Measurements from ENCODE around the gene DOCK3. TPM values are rescaled to one million over a fixed set of nuclear protein-coding genes. Genes with fewer than 3 reads are reported as not detected.
A peak's percentile ranks its signal among the peaks of the same experiment; 100 is the strongest.

Gene DOCK3
- total and polyA plus RNA-seq, 2 donors (not counting 3 experiments of a cell fraction or from before 2014, with no cell fraction given), result 0.08 to 0.13 TPM

- peaks cover 0 to 2% of the 10 kb centered on the region in 2 experiments for H3K27me3 ChIP-seq (ENCODE audit: control insufficient read depth in 2 of 2, insufficient read depth in 2 of 2, low read length in 2 of 2)
- H3K36me3 ChIP-seq (ENCODE audit: control insufficient read depth in 2 of 2, extremely low read depth in 1 of 2, insufficient read depth in 2 of 2, low read length in 2 of 2), result no peaks in the 10 kb centered on the region
- dilution Hi-C loops (cut with MboI; ENCODE audit: extremely low pct_ligation_motif_present, low sequenced_read_pairs), result no loop called here
- no peak overlapping the region for H3K27ac ChIP-seq (ENCODE audit: insufficient read depth, low read depth, low read length)
- TF ChIP-seq MAX (IDR thresholded peaks at IDR 0.05; ENCODE audit: insufficient read depth, insufficient read length), result no peak
- no peak for TF ChIP-seq CTCF (IDR thresholded peaks at IDR 0.05; ENCODE audit: extremely low read depth in 1 of 2, insufficient read depth in 1 of 2, low read depth in 1 of 2, low read length in 2 of 2)
- TF ChIP-seq EZH2 (IDR thresholded peaks at IDR 0.05; ENCODE audit: borderline replicate concordance, low read depth, low read length, severe bottlenecking), result no peak
- no peak for TF ChIP-seq JUN (IDR thresholded peaks at IDR 0.05; ENCODE audit: borderline replicate concordance, insufficient read depth, insufficient read length, low read depth)
- H3K4me2 ChIP-seq (ENCODE audit: insufficient read depth, low read length), result no peak overlapping the region
- H3K4me3 ChIP-seq (replicated peaks in 1 of 3; ENCODE audit: insufficient read depth in 1 of 3, low read depth in 1 of 3, low read length in 3 of 3), result no peak overlapping the region
- H3K4me1 ChIP-seq (ENCODE audit: control insufficient read depth, extremely low read depth, insufficient read depth, low read length), result no peaks in the 10 kb centered on the region
- no peaks in the 10 kb centered on the region for H3K9me3 ChIP-seq (replicated peaks; ENCODE audit: control insufficient read depth, insufficient read depth, low read length)
- no peaks in the 10 kb centered on the region for H3K79me2 ChIP-seq (ENCODE audit: control insufficient read depth, insufficient read depth, low read length)
- intact Hi-C loops (cut with micrococcal nuclease), result no loop called here
- H2AFZ ChIP-seq (ENCODE audit: low read depth, low read length), result no peak overlapping the region
- ChIA-PET CTCF (no interaction called here), POLR2A (no interaction called here)
- no peak overlapping the region for H3K9ac ChIP-seq (replicated peaks; ENCODE audit: extremely low read depth, insufficient read depth, low read length)
- H4K20me1 ChIP-seq (replicated peaks; ENCODE audit: control insufficient read depth, extremely low read depth, insufficient read depth, low read length), result no peaks in the 10 kb centered on the region
- DNase-seq (ENCODE audit: low read depth, low spot score), result peak; percentile 5
- BruUV-seq (replicated peaks), result no TSS peak
- no peak for FAIRE-seq
- H3K9me1 ChIP-seq (replicated peaks; ENCODE audit: control insufficient read depth, extremely low read depth, insufficient read depth, low read length), result no peaks in the 10 kb centered on the region
Measured at GRCh38 chr3:50961386-50961785, 286.7 kb downstream of the DOCK3 start.

- Histone ChIP-seq H2AFZ (ENCODE audit: low read depth, low read length) (no peak overlapping the region), H3K4me1 (ENCODE audit: control insufficient read depth, extremely low read depth, insufficient read depth, low read length) (no peaks in the 10 kb centered on the region), H3K9me1 (replicated peaks; ENCODE audit: control insufficient read depth, extremely low read depth, insufficient read depth, low read length) (no peaks in the 10 kb centered on the region), H3K27ac (ENCODE audit: insufficient read depth, low read depth, low read length) (no peak overlapping the region), H3K36me3 (ENCODE audit: control insufficient read depth in 2 of 2, extremely low read depth in 1 of 2, insufficient read depth in 2 of 2, low read length in 2 of 2) (no peaks in the 10 kb centered on the region), H3K9ac (replicated peaks; ENCODE audit: extremely low read depth, insufficient read depth, low read length) (no peak overlapping the region), H3K4me3 (replicated peaks in 1 of 3; ENCODE audit: insufficient read depth in 1 of 3, low read depth in 1 of 3, low read length in 3 of 3) (no peak overlapping the region), H3K4me2 (ENCODE audit: insufficient read depth, low read length) (no peak overlapping the region), H3K9me3 (replicated peaks; ENCODE audit: control insufficient read depth, insufficient read depth, low read length) (no peaks in the 10 kb centered on the region), H3K79me2 (ENCODE audit: control insufficient read depth, insufficient read depth, low read length) (no peaks in the 10 kb centered on the region), H3K27me3 (ENCODE audit: control insufficient read depth in 2 of 2, insufficient read depth in 2 of 2, low read length in 2 of 2) (no peaks in the 10 kb centered on the region), H4K20me1 (replicated peaks; ENCODE audit: control insufficient read depth, extremely low read depth, insufficient read depth, low read length) (no peaks in the 10 kb centered on the region)
- dilution Hi-C loops (cut with MboI; ENCODE audit: extremely low pct_ligation_motif_present, low sequenced_read_pairs), result no loop called here
- CTCF ChIA-PET, result interaction anchor here (0.7 to 3.5 kb wide), 15 partner anchors 9 to 463 kb away, joined by 3 to 90 read pairs (median 5); partner anchors contain the start of genes HEMK1 and MAPKAPK3
- intact Hi-C loops (cut with micrococcal nuclease), result loop anchor here (2.0 to 5.0 kb wide), 2 partner anchors 354 to 401 kb away; partner anchors contain the start of gene MAPKAPK3
- BruUV-seq (replicated peaks), result no TSS peak
- peak; percentile 73 for FAIRE-seq
- no peak for TF ChIP-seq POLR2AphosphoS5 (IDR thresholded peaks at IDR 0.05; ENCODE audit: insufficient read depth, low read depth, low read length)
- TF ChIP-seq CTCF (IDR thresholded peaks at IDR 0.05; ENCODE audit: extremely low read depth in 1 of 2, insufficient read depth in 1 of 2, low read depth in 1 of 2, low read length in 2 of 2), result peak; percentile 75 to 78
- peak; percentile 45 for DNase-seq (ENCODE audit: low read depth, low spot score)
- POLR2A ChIA-PET, result no interaction called here
Measured at GRCh38 chr3:50971487-50971924, 296.8 kb downstream of the DOCK3 start.

Data from endothelial cell of umbilical vein (primary cell).